ENCODE measurements around the gene KIF23.

KIF23 gene

GRCh38 chr15:69457304-69458280 lies 43.4 kb downstream of the KIF23 start:
- CTCF ChIA-PET, result no interaction called here
- TF ChIP-seq LEF1 (IDR thresholded peaks at IDR 0.05; ENCODE audit: borderline replicate concordance), result no peak
- no peak for TF ChIP-seq CTBP1 (IDR thresholded peaks at IDR 0.05; ENCODE audit: borderline replicate concordance)
- no peak for TF ChIP-seq FOXK2 (IDR thresholded peaks at IDR 0.05)
- no peak for TF ChIP-seq L3MBTL2 (conservative IDR thresholded peaks at IDR 0.05)
- no peak for TF ChIP-seq NFRKB (IDR thresholded peaks at IDR 0.05)
- DNase-seq (ENCODE audit: extremely low spot score), result no peak
- POLR2A ChIA-PET, result interaction anchor here (1.4 kb wide), 1 partner anchor 44 kb away, joined by 4 read pairs; the partner anchor contains the start of gene KIF23

- no peak for DNase-seq (ENCODE audit: extremely low spot score)
- ChIA-PET POLR2A (no interaction called here), CTCF (no interaction called here)
- TF ChIP-seq FOXM1 (IDR thresholded peaks at IDR 0.05; ENCODE audit: borderline replicate concordance), result no peak
- TF ChIP-seq ZNF384 (IDR thresholded peaks at IDR 0.05), result no peak
- TF ChIP-seq FOXA1 (IDR thresholded peaks at IDR 0.05), result no peak
- TF ChIP-seq TARDBP (IDR thresholded peaks at IDR 0.05), result no peak
- no peak for TF ChIP-seq ARNT (IDR thresholded peaks at IDR 0.05)
- no peak for TF ChIP-seq SP1 (IDR thresholded peaks at IDR 0.05)
- TF ChIP-seq HDGF (IDR thresholded peaks at IDR 0.05; ENCODE audit: borderline replicate concordance), result no peak
These were observed 44.9 kb downstream of the KIF23 start for GRCh38 chr15:69459066-69459465.

- no peak for DNase-seq (ENCODE audit: extremely low spot score)
- TF ChIP-seq PKNOX1 (IDR thresholded peaks at IDR 0.05) (no peak), CTBP1 (IDR thresholded peaks at IDR 0.05; ENCODE audit: borderline replicate concordance) (no peak), FOXM1 (IDR thresholded peaks at IDR 0.05; ENCODE audit: borderline replicate concordance) (no peak), ARNT (IDR thresholded peaks at IDR 0.05) (no peak), BHLHE40 (IDR thresholded peaks at IDR 0.05; ENCODE audit: borderline replicate concordance) (no peak), SP1 (IDR thresholded peaks at IDR 0.05) (no peak), ELF4 (IDR thresholded peaks at IDR 0.05) (no peak), LEF1 (IDR thresholded peaks at IDR 0.05; ENCODE audit: borderline replicate concordance) (no peak), TARDBP (IDR thresholded peaks at IDR 0.05) (no peak), SUZ12 (IDR thresholded peaks at IDR 0.05) (no peak), HDGF (IDR thresholded peaks at IDR 0.05; ENCODE audit: borderline replicate concordance) (no peak), ZNF384 (IDR thresholded peaks at IDR 0.05) (no peak), L3MBTL2 (conservative IDR thresholded peaks at IDR 0.05) (no peak), NFRKB (IDR thresholded peaks at IDR 0.05) (no peak), FOXK2 (IDR thresholded peaks at IDR 0.05) (no peak)
- CTCF ChIA-PET, result no interaction called here
- POLR2A ChIA-PET, result interaction anchor here (3.3 to 3.7 kb wide), 2 partner anchors 8 to 46 kb away, joined by 20 to 116 read pairs; partner anchors contain the start of genes KIF23 and RPLP1
These were observed 46.3 kb downstream of the KIF23 start for GRCh38 chr15:69460481-69460880.

- TF ChIP-seq ZNF384 (IDR thresholded peaks at IDR 0.05) (peak; percentile 67), FOXA1 (IDR thresholded peaks at IDR 0.05) (no peak), FOXM1 (IDR thresholded peaks at IDR 0.05; ENCODE audit: borderline replicate concordance) (no peak), BHLHE40 (IDR thresholded peaks at IDR 0.05; ENCODE audit: borderline replicate concordance) (no peak), TARDBP (IDR thresholded peaks at IDR 0.05) (no peak), CTBP1 (IDR thresholded peaks at IDR 0.05; ENCODE audit: borderline replicate concordance) (no peak), ELF4 (IDR thresholded peaks at IDR 0.05) (no peak), PKNOX1 (IDR thresholded peaks at IDR 0.05) (no peak), NFRKB (IDR thresholded peaks at IDR 0.05) (no peak), L3MBTL2 (conservative IDR thresholded peaks at IDR 0.05) (no peak), HDGF (IDR thresholded peaks at IDR 0.05; ENCODE audit: borderline replicate concordance) (peak; percentile 25; the same call in 1 of the 2 replicates), SP1 (IDR thresholded peaks at IDR 0.05) (no peak)
- POLR2A ChIA-PET, result interaction anchor here (0.6 to 3.7 kb wide), 19 partner anchors 10 to 644 kb away, joined by 3 to 116 read pairs (median 3); partner anchors contain the start of genes KIF23 and RPLP1
- DNase-seq (ENCODE audit: extremely low spot score), result no peak
- CTCF ChIA-PET, result interaction anchor here (0.8 to 2.2 kb wide), 10 partner anchors 9 to 959 kb away, joined by 3 to 25 read pairs (median 4); partner anchors contain the start of genes KIF23 and RPLP1
These were observed 47.9 kb downstream of the KIF23 start for GRCh38 chr15:69462030-69462492.

GRCh38 chr15:69462493-69463181 lies 48.5 kb downstream of the KIF23 start:
- POLR2A ChIA-PET, result interaction anchor here (0.5 to 3.7 kb wide), 20 partner anchors 10 to 1146 kb away, joined by 3 to 116 read pairs (median 3); partner anchors contain the start of genes KIF23 and RPLP1
- CTCF ChIA-PET, result interaction anchor here (0.5 to 2.2 kb wide), 19 partner anchors 10 to 1449 kb away, joined by 3 to 25 read pairs (median 4); partner anchors contain the start of genes KIF23 and RPLP1
- no peak for TF ChIP-seq FOXM1 (IDR thresholded peaks at IDR 0.05; ENCODE audit: borderline replicate concordance)
- TF ChIP-seq PKNOX1 (IDR thresholded peaks at IDR 0.05), result peak; percentile 27; the same call in 1 of the 2 replicates
- 0 out of 2 replicates have a peak, but pooled peaks have one; percentile 18 for TF ChIP-seq HDGF (IDR thresholded peaks at IDR 0.05; ENCODE audit: borderline replicate concordance)
- TF ChIP-seq L3MBTL2 (conservative IDR thresholded peaks at IDR 0.05), result peak; percentile 55; the same call in 1 of the 2 replicates
- DNase-seq (ENCODE audit: extremely low spot score), result peak; percentile 95
